HG03457 (cell line): Measurements from ENCODE around the gene JSRP1.

ENCODE experiments used
- ATAC-seq: cut with Tn5 transposase; IDR thresholded peaks from one replicate; pipeline ENCODE4 v1.9.1; 2021; ENCODE audit warnings: moderate number of reproducible peaks; ENCODE audit not compliant: unreplicated experiment

JSRP1 gene

DNA sequence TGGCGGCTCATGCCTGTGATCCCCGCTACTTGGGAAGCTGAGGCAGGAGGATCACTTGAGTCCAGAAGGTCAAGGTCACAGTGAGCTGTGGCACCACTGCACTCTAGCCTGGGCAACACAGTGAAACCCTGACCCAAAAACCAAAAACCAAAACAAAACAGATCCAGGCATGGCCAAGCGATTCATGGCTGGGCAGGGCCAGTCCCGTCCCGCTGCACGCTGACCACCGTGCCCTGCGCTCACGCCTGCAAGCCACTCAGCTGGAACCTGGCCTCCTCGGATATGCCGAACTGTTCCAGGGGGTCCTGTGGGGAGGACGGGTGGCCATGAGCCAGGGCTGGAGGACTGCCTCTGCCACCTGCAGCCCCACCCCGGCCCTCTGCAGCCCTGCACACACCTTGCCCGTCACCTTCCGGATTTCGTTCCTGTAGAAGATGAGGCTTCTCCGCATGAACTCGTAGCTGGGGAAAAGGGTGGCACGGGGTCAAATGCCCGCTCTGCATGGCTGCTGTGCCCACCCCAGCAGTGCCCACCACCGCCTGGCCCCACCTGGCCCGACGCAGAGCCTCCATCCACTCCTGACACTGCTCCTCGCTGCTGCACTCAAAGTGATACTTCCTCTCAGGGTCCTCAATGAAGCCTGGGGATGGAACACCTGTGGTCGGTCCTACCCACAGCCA, 22.5 kb downstream of the JSRP1 start:
- ATAC-seq: no peak

DNA sequence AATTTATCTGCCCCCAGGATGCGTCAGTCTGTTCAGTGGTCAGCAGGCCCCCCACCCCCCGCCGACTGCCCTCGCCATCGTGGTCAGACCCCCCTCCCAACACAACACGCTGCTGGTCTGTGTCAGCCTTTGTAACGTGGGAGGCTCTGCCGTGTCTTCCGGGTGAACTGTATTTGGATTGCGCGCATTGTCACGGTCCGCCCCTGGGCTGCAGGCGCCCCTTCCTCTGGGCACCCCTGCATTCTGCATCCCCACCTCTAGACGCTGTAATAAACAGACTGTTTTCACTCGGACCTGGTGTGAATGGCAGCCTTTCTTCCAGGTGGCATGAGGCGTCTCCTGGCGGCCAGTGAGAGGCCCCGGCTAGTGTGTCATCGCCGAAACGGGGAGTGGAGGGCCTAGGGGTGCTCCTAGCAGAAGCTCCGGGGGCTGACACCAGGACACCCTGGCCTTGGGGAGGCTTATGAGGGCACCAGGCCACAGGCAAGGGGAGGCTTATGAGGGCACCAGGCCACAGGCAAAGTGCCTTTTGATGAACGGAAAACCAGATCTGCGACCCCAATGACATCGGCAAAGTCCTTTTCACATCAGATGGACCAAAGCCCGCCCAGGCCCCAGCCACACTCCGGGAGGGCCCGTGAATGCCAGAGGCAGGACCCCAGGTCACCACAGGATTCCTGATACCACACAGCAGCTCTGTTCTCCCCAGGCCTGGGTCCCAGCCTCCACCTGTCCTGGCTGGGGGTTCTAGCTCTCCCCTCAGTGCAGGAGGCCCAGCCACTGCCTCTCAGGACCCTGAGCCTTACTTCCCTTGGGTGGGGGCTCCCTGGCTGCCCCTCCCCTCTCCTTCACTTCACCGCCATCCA, 23.7 kb downstream of the JSRP1 start:
- no peak for ATAC-seq

DNA sequence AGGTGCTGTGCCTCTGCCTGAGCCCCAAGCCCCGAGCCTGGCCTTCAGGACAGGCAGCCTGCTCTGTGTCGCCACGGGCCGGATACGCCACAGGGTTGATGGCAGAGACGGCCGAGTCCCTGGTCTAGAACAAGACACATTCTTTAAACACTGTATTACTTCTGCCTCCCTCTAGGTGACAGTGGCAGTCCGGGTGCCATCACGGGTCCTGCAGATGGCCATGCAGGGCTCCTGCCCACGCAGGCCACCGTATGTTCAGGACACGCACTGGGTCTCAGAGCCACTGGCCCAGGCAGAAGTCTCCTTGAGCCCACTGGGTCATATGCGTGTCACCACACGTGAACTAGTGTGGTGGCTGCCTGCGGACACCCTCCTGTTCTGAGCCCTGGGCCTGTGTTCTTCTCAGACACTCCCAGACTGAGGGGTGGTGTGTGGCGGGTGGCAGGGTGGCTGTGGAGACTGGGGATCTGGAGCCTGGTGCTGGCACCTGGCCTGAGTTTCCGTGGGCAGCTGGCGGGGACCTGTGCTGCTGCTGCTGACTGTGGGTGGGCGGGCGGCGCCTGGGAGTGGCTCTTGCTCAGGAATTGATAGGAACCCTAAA, 24.5 kb downstream of the JSRP1 start:
- ATAC-seq: no peak

DNA sequence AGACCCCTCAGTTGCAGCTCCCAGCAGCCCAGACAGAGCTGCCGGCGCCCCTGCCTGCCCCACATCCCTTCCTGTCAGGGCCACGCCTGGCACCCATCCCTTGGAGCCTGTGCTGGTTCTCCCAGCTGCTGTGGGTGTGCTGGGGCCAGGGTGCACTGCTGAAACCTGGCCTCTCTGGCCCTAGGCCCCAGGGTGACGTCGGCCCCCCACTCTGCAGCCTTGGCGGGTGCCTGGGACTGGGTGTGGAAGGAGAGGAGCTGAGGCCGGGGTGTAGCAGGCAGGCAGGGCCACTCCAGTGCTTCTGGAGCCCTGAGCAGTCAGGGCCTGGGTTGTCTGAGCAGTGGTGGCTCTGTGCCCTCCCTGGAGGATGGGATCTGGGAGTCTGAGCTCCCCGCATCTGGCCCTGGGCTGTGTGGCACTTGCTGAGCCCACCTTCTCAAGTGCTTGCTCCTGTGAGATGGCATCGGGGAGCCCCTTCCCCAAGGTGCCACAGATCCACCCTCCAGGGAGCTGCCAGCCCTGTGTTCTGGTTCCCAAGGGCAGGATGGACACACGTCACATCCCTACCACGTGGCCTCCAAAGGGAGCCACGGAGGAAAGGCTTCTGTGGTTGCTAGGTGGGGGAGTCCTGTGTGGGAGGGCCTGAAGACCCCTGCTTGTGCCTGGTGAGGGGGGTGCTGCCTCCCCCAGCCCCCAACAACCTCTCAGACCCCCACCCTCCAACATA, 25.2 kb downstream of the JSRP1 start:
- ATAC-seq: no peak

DNA sequence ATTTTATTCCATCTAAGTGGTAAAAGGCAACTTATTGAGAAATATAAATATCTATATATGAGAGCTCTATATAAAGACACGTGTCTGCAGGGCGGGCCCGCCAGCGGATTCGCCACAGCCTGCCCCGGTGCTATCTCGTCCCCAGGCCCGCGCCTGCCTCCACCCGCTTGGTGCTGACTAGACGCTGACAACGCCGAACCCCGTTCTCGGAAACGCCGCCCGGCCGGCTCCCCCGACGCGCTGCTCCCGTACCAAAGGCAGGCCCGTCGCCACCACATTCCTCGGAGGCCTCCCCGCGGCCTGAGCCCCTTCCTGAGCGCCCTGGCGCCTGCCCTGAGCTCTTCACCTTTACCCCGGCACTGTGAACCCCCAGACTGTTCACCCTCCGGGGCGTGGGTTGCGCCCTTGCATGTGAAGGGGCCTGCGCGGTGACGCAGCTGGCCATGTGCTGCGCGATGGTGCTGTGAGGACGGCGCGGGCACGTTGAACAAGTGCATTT, 26.1 kb downstream of the JSRP1 start:
- no peak for ATAC-seq

DNA sequence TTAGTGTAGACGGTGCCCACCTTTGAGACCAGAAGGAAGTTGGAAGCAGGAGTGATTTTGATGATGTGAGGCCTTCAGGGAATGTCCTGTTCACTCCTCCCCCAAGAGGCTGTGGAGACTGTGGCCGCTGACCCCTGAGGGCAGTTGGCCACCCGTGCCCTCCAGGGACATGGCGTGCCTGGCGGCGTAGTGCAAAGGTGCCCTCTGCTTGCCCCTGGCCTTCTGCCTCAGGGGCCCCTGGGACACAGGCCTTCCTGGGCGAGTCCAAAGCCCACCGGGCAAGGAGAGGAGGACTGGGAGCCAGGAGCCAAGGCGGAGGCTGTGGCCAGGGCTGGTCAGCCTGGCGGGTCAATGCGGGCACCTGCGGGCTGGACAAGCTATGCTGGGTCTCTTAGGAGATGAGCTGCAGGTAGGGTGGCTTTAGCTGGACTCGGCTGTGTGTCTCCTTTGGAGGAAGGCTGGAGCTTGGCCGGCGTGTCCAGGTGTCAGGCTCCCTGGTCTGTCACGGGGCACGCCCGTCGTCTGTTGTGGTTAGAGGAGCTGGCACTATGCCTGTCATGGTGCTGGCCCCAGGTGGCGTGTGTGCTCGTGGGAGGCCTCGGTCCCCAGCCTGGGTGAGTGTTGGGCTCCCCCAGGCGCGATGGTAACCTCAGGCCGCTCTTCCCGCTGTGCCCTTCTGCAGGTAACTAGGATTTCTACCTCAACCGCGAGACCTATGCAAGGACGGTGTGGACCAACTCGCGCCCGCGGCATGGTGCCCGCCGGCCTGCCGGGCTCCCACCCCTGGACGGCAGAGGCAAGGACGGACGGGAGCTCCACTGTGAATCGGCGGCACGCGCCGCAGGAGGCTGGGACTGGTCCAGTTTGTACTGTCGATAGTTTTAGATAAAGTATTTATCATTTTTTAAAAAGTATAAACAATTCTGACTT, 26.8 kb downstream of the JSRP1 start:
- ATAC-seq: no peak

DNA sequence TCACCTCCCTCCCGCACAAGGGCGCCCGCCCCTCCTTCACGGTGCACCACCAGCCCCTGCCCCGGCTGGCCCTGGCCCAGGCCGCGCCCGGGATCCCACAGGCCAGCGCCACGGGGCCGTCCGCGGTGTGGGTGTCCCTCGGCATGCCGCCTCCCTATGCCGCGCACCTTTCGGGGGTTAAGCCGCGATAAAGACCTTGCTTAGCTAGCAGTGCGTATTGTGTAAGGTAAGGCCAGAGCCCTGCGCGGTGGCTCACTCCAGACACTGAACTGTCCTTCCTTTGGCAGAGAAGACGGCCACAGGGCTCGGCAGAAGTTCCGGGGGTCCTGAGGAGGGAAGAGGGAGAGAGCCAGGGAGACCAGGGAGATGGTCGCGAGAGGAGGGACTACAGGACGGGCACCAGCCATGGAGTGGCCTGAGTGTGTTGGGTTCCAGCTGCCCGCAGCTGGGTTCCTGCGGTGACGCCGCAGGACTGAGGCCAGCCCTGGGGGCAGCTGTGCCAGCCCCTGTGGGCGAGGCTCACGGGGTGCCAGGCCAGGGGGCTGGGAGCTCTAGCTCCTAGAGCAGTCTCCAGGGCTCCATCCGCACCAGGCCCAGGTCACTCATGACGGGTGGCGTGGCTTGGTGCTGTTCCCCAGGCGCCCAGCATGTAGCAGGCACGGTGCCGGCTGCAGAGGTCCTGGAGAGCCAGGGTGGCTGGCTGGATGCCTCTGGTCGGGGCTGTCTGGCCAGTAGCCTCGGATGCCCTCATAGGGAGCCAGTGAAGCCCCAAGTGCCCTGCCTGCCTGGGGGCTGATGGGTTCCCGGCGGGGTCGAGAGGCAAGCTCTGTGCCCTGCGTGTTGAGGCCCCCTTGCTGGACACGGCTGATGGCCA, 27.8 kb downstream of the JSRP1 start:
- ATAC-seq: no peak

DNA sequence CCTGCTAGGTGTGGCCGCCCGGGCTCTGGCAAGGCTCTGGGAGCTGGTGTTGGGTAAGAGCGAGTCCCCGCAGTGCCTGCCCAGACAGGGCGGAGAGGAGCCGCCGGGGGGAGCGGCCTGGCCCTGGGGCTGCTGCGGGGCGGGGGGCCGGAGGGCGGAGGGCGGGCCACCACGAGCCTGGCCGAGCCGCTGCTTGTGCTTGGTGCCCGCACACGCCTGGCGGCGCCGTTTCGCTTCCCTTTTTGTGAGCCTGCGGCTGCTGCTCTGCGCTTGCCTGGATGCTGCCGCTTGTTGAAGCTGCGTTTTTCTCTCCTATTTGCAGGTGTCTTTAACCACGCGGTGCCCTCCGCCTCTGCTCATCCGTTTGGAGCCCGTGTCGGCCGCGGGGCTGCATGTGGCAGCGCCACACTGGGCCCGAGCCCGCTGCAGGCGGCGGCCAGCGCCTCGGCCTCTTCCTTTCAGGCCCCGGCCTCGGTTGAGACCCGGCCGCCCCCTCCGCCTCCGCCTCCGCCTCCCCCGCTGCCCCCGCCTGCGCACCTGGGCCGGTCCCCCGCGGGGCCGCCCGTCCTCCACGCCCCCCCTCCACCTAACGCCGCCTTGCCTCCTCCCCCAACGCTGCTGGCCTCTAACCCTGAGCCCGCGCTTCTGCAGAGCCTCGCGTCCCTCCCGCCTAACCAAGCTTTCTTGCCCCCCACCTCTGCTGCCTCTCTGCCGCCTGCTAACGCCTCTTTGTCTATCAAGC, 28.6 kb downstream of the JSRP1 start:
- ATAC-seq: no peak

DNA sequence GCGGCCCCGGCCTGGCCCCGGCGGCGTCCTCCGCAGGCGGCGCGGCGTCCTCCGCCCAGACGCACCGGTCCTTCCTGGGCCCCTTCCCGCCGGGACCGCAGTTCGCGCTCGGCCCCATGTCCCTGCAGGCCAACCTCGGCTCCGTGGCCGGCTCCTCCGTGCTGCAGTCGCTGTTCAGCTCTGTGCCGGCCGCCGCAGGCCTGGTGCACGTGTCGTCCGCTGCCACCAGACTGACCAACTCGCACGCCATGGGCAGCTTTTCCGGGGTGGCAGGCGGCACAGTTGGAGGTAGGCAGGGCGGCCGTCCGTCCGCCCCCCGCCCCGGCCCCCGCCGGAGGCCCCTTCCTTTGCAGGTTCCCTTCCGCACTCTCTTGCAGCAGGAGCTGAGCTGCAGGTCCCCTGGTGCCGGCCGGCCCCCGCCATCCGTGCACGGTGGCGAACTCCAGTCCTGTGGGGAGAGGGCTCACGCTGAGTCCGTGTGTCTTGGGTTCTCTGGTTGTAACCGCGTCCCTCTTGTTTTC, 29.3 kb downstream of the JSRP1 start:
- no peak for ATAC-seq

DNA sequence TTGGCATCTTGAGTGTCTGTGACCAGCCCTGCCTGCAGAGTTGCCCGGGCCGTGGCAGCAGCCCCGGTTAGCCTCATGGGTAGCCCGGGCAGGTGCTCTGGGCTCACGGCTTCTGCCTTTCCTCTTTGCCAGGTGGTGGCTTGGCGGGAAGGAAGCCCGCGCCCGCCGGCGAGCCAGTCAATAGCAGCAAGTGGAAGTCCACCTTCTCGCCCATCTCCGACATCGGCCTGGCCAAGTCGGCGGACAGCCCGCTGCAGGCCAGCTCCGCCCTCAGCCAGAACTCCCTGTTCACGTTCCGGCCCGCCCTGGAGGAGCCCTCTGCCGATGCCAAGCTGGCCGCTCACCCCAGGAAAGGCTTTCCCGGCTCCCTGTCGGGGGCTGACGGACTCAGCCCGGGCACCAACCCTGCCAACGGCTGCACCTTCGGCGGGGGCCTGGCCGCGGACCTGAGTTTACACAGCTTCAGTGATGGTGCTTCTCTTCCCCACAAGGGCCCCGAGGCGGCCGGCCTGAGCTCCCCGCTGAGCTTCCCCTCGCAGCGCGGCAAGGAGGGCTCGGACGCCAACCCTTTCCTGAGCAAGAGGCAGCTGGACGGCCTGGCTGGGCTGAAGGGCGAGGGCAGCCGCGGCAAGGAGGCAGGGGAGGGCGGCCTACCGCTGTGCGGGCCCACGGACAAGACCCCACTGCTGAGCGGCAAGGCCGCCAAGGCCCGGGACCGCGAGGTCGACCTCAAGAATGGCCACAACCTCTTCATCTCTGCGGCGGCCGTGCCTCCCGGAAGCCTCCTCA, 30.0 kb downstream of the JSRP1 start:
- no peak for ATAC-seq

DNA sequence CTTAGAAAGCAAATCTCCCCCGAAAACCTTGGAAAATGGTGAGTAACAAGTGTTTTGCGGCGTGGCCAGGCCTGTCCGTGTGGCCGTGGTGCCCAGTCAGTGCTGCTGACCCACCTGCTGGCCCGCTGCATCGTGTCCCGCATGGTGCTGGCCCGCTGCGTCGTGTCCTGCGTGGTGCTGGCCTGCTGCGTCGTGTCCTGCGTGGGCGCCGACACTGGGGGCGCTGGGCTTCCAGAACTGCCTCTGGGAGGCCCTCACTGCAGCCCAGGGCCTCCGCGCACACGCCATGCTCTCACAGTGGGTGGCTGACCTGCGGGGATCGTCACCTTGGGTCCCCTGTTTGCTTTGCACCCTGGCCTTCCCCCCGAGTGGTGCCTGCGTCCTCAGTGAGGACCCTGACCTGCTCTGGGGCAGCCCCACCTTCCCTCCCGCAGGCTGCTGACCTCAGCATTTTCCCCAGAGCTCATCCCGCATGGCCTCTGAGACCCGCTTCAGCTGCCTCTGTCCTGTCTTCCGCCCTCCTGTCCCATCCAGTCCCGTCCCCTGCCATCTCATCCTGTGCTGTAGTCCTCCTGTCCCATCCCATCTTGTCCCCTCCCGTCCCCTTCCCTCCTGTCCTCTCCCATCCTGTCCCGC, 30.7 kb downstream of the JSRP1 start:
- ATAC-seq: no peak

DNA sequence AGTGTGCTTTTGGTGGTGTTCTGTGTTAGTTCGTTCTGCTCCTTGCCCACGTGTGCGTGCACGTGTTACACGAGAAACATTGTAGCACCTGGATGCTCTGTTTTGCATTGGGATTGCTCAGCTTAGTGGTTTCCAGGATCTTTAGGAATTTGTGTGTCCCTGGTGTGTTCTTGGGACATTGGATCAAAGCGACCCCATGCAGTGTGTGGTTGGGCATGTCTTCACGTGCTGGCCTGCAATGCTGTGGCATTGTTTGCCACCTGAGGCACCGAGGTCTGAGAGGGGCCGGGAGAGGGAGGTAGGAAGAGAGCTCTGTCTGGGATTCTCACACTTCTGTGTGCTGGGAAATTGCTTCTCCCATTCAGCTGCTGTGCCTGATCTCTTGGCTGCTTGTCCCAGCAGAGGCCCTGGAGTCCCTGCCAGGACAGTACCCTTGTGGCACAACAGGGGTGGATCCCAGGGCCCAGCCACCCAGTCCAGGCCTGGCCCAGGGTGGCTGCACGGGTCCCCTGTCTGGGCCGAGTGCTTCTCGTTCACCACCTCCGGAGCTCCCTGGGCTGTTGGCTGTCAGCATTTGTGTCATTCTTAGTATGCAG, 31.4 kb downstream of the JSRP1 start:
- ATAC-seq: no peak

DNA sequence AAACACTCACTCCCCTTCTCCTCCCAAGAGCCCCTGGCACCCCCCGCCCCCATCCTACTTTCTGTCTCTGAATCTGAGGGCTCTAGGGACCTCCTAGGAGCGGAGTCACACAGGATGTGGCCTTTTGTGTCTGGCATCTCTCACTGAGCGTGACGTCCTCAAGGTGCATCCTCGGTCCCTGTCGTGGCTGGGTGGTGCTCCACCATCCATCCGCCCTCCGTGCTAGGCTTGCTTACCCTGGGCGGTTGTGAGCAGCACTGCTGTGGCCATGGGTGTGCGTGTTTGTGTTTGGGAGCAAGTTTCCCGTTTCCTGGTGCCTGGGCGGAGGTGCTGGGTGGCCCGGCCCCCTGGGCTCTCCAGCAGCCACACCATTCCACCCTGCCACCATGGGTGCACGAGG, 32.3 kb downstream of the JSRP1 start:
- no peak for ATAC-seq

DNA sequence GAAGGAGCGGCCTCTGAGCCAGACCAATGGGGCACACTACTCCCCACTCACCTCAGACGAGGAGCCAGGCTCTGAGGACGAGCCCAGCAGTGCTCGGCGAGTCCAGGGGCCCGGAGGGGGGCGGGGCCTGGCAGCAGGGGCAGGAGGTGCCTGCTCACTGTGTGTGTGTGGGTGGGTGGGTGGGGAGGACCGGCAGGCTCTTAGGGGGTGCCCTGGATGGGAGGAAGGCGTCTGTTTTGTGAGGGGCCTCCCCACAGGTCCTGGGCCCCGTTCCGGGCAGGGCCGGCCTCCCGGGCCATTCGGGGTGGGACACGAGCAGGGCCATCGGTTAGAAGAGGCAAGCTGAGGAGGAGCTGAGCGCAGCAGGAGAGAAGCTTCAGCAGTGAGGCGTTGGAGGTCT, 32.8 kb downstream of the JSRP1 start:
- ATAC-seq: no peak

DNA sequence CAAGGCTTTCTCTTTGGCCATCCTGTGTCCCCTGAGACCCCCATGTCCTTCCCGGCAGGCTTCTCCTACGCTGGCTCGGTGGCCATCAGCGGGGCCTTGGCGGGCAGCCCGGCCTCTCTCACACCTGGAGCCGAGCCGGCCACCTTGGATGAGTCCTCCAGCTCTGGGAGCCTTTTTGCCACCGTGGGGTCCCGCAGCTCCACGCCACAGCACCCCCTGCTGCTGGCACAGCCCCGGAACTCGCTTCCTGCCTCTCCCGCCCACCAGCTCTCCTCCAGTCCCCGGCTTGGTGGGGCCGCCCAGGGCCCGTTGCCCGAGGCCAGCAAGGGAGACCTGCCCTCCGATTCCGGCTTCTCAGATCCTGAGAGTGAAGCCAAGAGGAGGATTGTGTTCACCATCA, 34.3 kb downstream of the JSRP1 start:
- ATAC-seq: no peak

DNA sequence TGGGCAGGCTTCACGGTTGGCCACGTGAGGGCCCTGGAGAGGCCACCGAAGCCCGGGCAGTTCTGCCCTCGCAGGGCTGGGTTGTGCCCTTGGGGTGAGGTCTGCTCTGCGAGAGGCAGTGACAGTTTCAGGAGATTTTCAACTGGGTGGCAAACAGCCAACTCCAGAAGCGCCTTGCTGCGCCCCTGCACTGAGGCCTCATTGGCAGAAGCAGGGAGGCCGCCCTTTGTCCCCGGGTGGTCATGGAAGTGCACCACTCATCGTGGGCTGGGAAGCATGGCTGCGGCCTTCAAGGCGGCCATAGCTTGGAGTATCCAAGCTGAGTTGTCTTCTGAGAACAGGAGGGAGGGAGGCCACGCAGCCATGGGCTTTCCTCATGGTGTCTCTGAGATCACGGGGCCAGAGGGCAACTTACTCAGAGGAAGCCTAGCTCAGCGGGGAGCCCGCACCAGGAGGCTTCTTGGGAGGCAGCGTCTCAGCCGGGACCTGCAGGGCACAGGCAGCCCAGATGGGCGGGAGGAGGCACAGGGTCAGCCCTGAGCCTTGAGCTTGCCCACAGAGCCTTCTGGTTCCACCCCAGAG, 34.9 kb downstream of the JSRP1 start:
- no peak for ATAC-seq
